Measurements from ENCODE around the gene SLC13A5. TPM values are rescaled to one million over a fixed set of nuclear protein-coding genes. Genes with fewer than 3 reads are reported as not detected.

SLC13A5 gene
- total and polyA plus RNA-seq, 9 of the 15 experiments (the other 6 are each of a cell fraction or from before 2014, with no cell fraction given), result 0.04 TPM; not detected in 8

DNA sequence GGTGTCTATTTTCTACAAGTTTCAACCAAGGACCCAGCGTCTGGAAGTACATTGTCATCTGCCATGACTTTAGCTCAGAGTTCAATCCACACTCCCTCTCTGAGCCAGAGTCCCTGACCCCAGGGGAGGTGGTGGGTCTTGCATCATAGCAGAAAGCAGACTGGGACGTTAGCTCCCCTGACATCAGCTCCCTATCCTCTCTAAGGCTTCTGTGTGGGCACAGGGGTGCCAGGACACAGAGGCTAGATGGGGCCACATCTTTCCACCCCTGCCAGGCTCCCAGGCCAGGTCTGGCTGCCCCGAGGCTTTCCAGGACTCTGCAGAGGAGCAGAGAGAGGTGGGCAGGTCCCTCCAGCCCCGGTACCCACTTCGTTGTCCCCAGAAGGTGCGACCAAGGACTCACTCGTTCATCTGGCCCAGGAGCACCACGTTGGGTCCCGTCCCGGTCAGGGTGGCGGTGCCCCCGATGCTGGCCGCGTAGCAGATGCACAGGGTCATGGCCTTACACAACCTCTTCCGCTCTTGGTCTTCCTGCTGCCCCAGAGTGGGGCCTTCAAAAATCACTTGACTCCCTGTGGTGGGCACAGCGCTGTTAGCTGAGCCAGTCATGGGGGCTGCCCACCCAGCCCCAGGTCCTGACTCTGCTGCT lies 10.5 kb downstream of the SLC13A5 start (continued):
- TF ChIP-seq, protein P1, sequence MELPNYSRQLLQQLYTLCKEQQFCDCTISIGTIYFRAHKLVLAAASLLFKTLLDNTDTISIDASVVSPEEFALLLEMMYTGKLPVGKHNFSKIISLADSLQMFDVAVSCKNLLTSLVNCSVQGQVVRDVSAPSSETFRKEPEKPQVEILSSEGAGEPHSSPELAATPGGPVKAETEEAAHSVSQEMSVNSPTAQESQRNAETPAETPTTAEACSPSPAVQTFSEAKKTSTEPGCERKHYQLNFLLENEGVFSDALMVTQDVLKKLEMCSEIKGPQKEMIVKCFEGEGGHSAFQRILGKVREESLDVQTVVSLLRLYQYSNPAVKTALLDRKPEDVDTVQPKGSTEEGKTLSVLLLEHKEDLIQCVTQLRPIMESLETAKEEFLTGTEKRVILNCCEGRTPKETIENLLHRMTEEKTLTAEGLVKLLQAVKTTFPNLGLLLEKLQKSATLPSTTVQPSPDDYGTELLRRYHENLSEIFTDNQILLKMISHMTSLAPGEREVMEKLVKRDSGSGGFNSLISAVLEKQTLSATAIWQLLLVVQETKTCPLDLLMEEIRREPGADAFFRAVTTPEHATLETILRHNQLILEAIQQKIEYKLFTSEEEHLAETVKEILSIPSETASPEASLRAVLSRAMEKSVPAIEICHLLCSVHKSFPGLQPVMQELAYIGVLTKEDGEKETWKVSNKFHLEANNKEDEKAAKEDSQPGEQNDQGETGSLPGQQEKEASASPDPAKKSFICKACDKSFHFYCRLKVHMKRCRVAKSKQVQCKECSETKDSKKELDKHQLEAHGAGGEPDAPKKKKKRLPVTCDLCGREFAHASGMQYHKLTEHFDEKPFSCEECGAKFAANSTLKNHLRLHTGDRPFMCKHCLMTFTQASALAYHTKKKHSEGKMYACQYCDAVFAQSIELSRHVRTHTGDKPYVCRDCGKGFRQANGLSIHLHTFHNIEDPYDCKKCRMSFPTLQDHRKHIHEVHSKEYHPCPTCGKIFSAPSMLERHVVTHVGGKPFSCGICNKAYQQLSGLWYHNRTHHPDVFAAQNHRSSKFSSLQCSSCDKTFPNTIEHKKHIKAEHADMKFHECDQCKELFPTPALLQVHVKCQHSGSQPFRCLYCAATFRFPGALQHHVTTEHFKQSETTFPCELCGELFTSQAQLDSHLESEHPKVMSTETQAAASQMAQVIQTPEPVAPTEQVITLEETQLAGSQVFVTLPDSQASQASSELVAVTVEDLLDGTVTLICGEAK (IDR thresholded peaks at IDR 0.05), result no peak
- TF ChIP-seq, protein P1 (CRISPR knock-in tag; IDR thresholded peaks at IDR 0.05), result no peak
- TF ChIP-seq ILF3 (IDR thresholded peaks at IDR 0.05; ENCODE audit: borderline replicate concordance), result no peak
- no peak for TF ChIP-seq ZBTB17 (CRISPR knock-in tag; IDR thresholded peaks at IDR 0.05)
- TF ChIP-seq SUPT5H (IDR thresholded peaks at IDR 0.05), result no peak
- TF ChIP-seq, protein P2, sequence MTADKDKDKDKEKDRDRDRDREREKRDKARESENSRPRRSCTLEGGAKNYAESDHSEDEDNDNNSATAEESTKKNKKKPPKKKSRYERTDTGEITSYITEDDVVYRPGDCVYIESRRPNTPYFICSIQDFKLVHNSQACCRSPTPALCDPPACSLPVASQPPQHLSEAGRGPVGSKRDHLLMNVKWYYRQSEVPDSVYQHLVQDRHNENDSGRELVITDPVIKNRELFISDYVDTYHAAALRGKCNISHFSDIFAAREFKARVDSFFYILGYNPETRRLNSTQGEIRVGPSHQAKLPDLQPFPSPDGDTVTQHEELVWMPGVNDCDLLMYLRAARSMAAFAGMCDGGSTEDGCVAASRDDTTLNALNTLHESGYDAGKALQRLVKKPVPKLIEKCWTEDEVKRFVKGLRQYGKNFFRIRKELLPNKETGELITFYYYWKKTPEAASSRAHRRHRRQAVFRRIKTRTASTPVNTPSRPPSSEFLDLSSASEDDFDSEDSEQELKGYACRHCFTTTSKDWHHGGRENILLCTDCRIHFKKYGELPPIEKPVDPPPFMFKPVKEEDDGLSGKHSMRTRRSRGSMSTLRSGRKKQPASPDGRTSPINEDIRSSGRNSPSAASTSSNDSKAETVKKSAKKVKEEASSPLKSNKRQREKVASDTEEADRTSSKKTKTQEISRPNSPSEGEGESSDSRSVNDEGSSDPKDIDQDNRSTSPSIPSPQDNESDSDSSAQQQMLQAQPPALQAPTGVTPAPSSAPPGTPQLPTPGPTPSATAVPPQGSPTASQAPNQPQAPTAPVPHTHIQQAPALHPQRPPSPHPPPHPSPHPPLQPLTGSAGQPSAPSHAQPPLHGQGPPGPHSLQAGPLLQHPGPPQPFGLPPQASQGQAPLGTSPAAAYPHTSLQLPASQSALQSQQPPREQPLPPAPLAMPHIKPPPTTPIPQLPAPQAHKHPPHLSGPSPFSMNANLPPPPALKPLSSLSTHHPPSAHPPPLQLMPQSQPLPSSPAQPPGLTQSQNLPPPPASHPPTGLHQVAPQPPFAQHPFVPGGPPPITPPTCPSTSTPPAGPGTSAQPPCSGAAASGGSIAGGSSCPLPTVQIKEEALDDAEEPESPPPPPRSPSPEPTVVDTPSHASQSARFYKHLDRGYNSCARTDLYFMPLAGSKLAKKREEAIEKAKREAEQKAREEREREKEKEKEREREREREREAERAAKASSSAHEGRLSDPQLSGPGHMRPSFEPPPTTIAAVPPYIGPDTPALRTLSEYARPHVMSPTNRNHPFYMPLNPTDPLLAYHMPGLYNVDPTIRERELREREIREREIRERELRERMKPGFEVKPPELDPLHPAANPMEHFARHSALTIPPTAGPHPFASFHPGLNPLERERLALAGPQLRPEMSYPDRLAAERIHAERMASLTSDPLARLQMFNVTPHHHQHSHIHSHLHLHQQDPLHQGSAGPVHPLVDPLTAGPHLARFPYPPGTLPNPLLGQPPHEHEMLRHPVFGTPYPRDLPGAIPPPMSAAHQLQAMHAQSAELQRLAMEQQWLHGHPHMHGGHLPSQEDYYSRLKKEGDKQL (CRISPR knock-in tag; IDR thresholded peaks at IDR 0.05; ENCODE audit: borderline replicate concordance), result no peak
